Common myeloid progenitor, CD34-positive (primary cell): Measurements from ENCODE around the gene PRCD.

Experiments used
- CTCF ChIA-PET: fragments of 350-600 bp; sonication (Branson Sonifier 250); formaldehyde crosslinking; loops from one replicate; lab custom pipeline; 2021; ENCODE audit warnings: antibody characterized with exemption; lab: Charles Lee
- POLR2A ChIA-PET: fragments of 350-600 bp; sonication (Branson Sonifier 250); formaldehyde crosslinking; loops from one replicate; lab custom pipeline; 2021; ENCODE audit warnings: antibody characterized with exemption; lab: Charles Lee
- DNase-seq, 3 donors: peaks; one replicate each; pipeline versions ENCODE4 v3.0.0 to v3.0.0-alpha.2; 2013
- H3K27ac ChIP-seq, 2 experiments: 1 replicate in 1 of 2; 2 replicates in 1 of 2; pipeline ENCODE4 v1.7.0; 2013; ENCODE audit warnings: inconsistent platforms in 2 of 2, low read length in 2 of 2, mild to moderate bottlenecking in 2 of 2, low read depth in 1 of 2, moderate library complexity in 1 of 2; ENCODE audit not compliant: severe bottlenecking in 2 of 2, insufficient read depth in 1 of 2, poor library complexity in 1 of 2
- H3K27me3 ChIP-seq, 5 experiments: replicated peaks in 2 of 5; 1 replicate in 3 of 5; 2 replicates in 2 of 5; pipeline versions ENCODE4 v1.6.1 to v1.7.0; 2013; ENCODE audit warnings: low read length in 4 of 5, mild to moderate bottlenecking in 2 of 5, moderate library complexity in 2 of 5, inconsistent platforms in 1 of 5; ENCODE audit not compliant: insufficient read depth in 5 of 5, control insufficient read depth in 4 of 5
- H3K36me3 ChIP-seq, 4 experiments: 1 replicate in 2 of 4; 2 replicates in 2 of 4; pipeline versions ENCODE4 v1.6.1 to v1.7.0; 2013; ENCODE audit warnings: low read length in 3 of 4, control low read depth in 1 of 4, mild to moderate bottlenecking in 1 of 4; ENCODE audit not compliant: control insufficient read depth in 4 of 4, insufficient read depth in 4 of 4
- H3K4me1 ChIP-seq, 4 experiments: 1 replicate in 3 of 4; 2 replicates in 1 of 4; pipeline versions ENCODE4 v1.6.1 to v1.7.1; 2013; ENCODE audit warnings: low read length in 3 of 4, mild to moderate bottlenecking in 3 of 4, control low read depth in 1 of 4, inconsistent platforms in 1 of 4, moderate library complexity in 1 of 4; ENCODE audit not compliant: control insufficient read depth in 4 of 4, insufficient read depth in 4 of 4; ENCODE audit errors: control extremely low read depth in 1 of 4
- H3K4me3 ChIP-seq, 7 experiments: 1 replicate in 4 of 7; 2 replicates in 3 of 7; pipeline versions ENCODE4 v1.5.1 to v1.7.0; 2013; ENCODE audit warnings: mild to moderate bottlenecking in 7 of 7, low read length in 6 of 7, moderate library complexity in 6 of 7, inconsistent platforms in 2 of 7, low read depth in 2 of 7, control low read depth in 1 of 7; ENCODE audit not compliant: insufficient read depth in 4 of 7, control insufficient read depth in 1 of 7; ENCODE audit errors: extremely low read depth in 1 of 7
- H3K9me3 ChIP-seq, 5 experiments: 1 replicate in 4 of 5; 2 replicates in 1 of 5; pipeline versions ENCODE4 v1.6.1 to v1.7.1; 2013; ENCODE audit warnings: low read length in 4 of 5, mild to moderate bottlenecking in 2 of 5, inconsistent platforms in 1 of 5, low read depth in 1 of 5, moderate library complexity in 1 of 5; ENCODE audit not compliant: control insufficient read depth in 4 of 5, insufficient read depth in 2 of 5; ENCODE audit errors: control extremely low read depth in 1 of 5
- WGBS: methylation state at CpG from one replicate; pipeline ENCODE4 v1.1.5; 2013; ENCODE audit not compliant: insufficient coverage; 5-methylcytosine and 5-hydroxymethylcytosine counted together

The PRCD gene

DNA sequence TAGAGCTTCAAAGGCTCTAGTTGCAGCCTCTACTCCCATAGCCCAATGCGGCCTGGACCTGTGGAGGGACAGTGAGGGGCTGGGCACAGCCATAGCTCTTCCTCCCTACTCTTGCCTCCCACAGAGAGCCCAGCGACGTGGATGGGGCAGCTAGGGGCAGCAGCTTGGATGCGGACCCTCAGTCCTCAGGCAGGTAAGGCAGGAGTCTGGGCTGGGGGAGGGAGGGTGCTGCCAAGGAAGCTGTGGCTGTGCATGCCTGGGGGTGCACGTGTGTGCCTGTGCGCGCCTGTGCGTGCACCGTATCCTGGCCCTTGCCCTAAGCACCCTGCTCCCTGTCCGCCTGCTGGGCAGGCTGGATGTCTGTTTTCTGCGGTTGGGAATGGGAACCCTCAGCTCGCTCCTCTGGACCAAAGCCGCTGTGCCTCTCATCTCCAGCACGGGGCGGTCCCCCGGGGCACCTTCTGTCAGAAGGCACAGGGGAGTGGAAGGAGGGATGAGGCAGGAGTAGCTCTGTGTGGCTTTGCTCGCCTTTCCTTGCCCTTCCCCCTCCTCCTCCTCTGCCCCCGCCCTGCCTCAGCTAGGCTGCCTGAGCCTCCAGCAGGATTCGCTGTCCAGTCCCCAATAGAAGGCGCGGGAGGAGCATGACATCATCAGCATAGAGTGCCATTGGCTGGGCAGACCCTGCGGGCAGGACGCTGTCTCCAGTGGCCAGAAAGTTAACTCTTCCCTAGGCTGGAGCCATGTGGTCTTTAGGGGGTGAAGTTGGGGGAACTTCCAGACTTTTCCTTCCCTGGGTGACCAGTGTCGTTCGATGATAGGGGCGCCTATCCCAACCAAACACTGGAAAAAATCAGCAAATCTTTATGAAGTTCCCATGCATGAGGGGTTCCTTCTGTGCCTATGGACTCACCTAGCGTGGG is 797 bp downstream of the PRCD start:
- CTCF ChIA-PET: interaction anchor here (1.1 to 3.9 kb wide), 7 partner anchors 9 to 17 kb away, joined by 3 to 20 read pairs (median 5); no protein-coding TSS in a partner anchor
- peaks cover 4 to 41% (median 23%) of the 10 kb centered on the region in 5 experiments for H3K27me3 ChIP-seq
- no peak overlapping the region for H3K27ac ChIP-seq
- peak overlapping the region in 5 of 7 experiments; percentile 33 to 73 (median 53) for H3K4me3 ChIP-seq
- POLR2A ChIA-PET: interaction anchor here (1.0 to 1.4 kb wide), 4 partner anchors 11 to 16 kb away, joined by 3 to 5 read pairs (median 4); no protein-coding TSS in a partner anchor
- WGBS: 9% methylated on average over 12 of the region's 27 CpGs
- no peaks in the 10 kb centered on the region for H3K36me3 ChIP-seq
- no peaks in the 10 kb centered on the region for H3K9me3 ChIP-seq
- DNase-seq: peak; percentile 71 to 91 (median 89)
- peaks cover 0 to 51% (median 45%) of the 10 kb centered on the region in 4 experiments for H3K4me1 ChIP-seq

DNA sequence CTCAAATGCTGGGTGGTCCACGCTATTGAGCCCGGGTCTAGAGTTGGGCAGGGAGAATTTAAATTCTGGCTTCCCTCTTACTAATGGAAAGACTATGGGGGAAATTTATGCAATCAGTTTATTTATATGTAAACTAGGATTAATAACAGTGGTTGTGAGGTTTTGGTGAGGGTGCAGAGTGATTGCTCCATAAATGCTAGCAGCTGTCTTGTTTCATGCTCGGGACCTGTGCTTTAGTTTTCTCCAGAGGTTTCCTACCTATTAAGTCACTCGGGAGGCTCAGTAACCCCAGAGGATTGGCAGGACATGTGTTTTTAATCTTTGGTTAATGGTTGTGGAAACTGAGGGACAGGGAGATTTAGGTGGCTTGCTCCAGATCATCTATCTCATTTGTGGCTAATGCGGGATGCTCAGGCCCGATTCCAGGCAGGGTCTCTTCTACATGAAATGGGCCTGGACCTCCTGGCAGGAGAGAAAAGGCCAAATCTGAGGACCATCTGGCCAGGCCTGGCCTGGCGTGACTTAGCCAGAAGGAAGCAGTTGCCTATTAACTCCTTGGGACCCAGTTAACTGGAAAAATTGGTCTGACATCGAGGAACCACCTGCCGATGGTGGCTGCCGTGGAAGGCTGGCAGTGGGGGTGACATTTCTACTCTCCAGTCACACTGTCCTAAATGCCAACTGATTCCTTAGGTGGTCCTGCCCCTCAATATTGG is 2.1 kb downstream of the PRCD start:
- Histone ChIP-seq H3K4me3 (no peak overlapping the region), H3K4me1 (peaks cover 0 to 63% (median 58%) of the 10 kb centered on the region in 4 experiments), H3K27me3 (peaks cover 0 to 29% (median 18%) of the 10 kb centered on the region in 5 experiments), H3K36me3 (no peaks in the 10 kb centered on the region), H3K27ac (no peak overlapping the region), H3K9me3 (no peaks in the 10 kb centered on the region)
- 100% methylated on average over 6 of the region's 10 CpGs for WGBS
- ChIA-PET POLR2A (no interaction called here), CTCF (interaction anchor here (3.9 kb wide), 1 partner anchor 15 kb away, joined by 20 read pairs; no protein-coding TSS in a partner anchor)
- DNase-seq: no peak

GRCh38 chr17:76542566-76542971 is 2.7 kb downstream of the PRCD start:
- Histone ChIP-seq H3K4me3 (no peak overlapping the region), H3K4me1 (peaks cover 1 to 66% (median 63%) of the 10 kb centered on the region in 4 experiments), H3K36me3 (no peaks in the 10 kb centered on the region), H3K27me3 (peaks cover 0 to 24% (median 14%) of the 10 kb centered on the region in 5 experiments), H3K9me3 (no peaks in the 10 kb centered on the region), H3K27ac (no peak overlapping the region)
- WGBS: 93% methylated on average over 10 of the region's 10 CpGs
- CTCF ChIA-PET: interaction anchor here (1.7 to 4.9 kb wide), 4 partner anchors 14 to 20 kb away, joined by 3 to 92 read pairs (median 19); no protein-coding TSS in a partner anchor
- POLR2A ChIA-PET: no interaction called here
- no peak for DNase-seq

DNA sequence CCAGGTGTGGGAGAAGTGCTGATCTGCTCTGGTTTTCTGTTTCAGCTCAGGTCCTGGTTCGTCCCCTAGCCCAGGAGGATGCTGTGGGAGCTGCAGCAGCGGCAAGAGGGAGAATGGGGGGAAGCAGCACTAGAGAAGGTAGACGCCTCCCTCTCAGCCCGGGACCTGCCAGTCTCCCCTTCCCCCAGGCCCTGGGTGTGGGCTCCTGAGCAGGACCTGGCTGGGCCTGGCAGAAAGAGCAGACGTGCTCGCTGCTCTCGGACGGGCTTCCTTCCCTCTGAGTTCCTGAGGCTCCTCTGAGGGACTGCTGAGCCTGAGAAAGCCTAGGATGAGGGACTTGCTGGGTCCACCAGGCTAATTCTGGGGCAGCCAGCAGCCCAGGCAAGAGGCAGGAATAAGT is 3.1 kb downstream of the PRCD start:
- POLR2A ChIA-PET: interaction anchor here (0.6 kb wide), 1 partner anchor 648 kb away, joined by 8 read pairs; no protein-coding TSS in a partner anchor
- Histone ChIP-seq H3K27ac (no peak overlapping the region), H3K9me3 (no peaks in the 10 kb centered on the region), H3K27me3 (peaks cover 0 to 20% (median 13%) of the 10 kb centered on the region in 5 experiments), H3K4me1 (peaks cover 5 to 66% (median 63%) of the 10 kb centered on the region in 4 experiments), H3K4me3 (no peak overlapping the region), H3K36me3 (no peaks in the 10 kb centered on the region)
- no peak for DNase-seq
- CTCF ChIA-PET: interaction anchor here (1.4 to 4.9 kb wide), 5 partner anchors 13 to 20 kb away, joined by 3 to 92 read pairs (median 7); no protein-coding TSS in a partner anchor
- WGBS: 78% methylated on average over 4 of the region's 8 CpGs

DNA sequence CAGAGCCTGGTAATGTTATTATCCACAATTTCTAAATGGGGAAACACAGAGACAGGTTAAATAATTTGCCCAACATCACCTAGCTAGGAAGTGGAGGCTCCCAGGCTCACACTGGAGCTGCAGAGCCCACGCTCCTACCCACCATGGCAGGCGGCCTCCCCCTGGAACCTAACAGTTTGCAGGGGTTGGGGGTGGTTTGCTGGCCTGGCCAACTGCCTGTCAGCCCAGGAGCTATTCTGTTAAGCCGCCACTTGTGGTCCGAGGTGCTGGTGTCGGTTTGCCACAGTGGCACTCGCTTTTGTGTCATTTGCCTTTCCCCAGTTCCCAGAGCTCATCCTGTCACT is 3.6 kb downstream of the PRCD start:
- WGBS: 100% methylated on average over 5 of the region's 6 CpGs
- ChIA-PET POLR2A (interaction anchor here (0.6 kb wide), 1 partner anchor 647 kb away, joined by 8 read pairs; no protein-coding TSS in a partner anchor), CTCF (interaction anchor here (0.8 to 4.9 kb wide), 6 partner anchors 12 to 41 kb away, joined by 3 to 92 read pairs (median 5); no protein-coding TSS in a partner anchor)
- H3K27me3 ChIP-seq: peaks cover 0 to 16% (median 8%) of the 10 kb centered on the region in 5 experiments
- peaks cover 6 to 66% (median 63%) of the 10 kb centered on the region in 4 experiments for H3K4me1 ChIP-seq
- no peaks in the 10 kb centered on the region for H3K9me3 ChIP-seq
- DNase-seq: no peak
- H3K4me3 ChIP-seq: no peak overlapping the region
- H3K36me3 ChIP-seq: no peaks in the 10 kb centered on the region
- H3K27ac ChIP-seq: no peak overlapping the region

GRCh38 chr17:76543826-76544545 is 4.1 kb downstream of the PRCD start:
- Histone ChIP-seq H3K4me3 (peak overlapping the region in 1 of 7 experiments; percentile 6), H3K27me3 (peaks cover 0 to 10% (median 5%) of the 10 kb centered on the region in 5 experiments), H3K36me3 (no peaks in the 10 kb centered on the region), H3K9me3 (no peaks in the 10 kb centered on the region), H3K4me1 (peaks cover 6 to 65% (median 64%) of the 10 kb centered on the region in 4 experiments), H3K27ac (no peak overlapping the region)
- ChIA-PET POLR2A (interaction anchor here (0.6 to 1.6 kb wide), 3 partner anchors 9 to 647 kb away, joined by 4 to 8 read pairs (median 5); no protein-coding TSS in a partner anchor), CTCF (interaction anchor here (0.8 to 4.9 kb wide), 7 partner anchors 12 to 40 kb away, joined by 3 to 92 read pairs (median 6); no protein-coding TSS in a partner anchor)
- DNase-seq: no peak
- 54% methylated on average over 16 of the region's 22 CpGs for WGBS
